Stomach (tissue), 4 donors: ENCODE measurements around the gene CCDC6.

Source experiments
- EP300 ChIP-seq: sonication (generic); formaldehyde crosslinking; IDR thresholded peaks from one replicate; pipeline ENCODE4 v1.6.1; 2017; ENCODE audit warnings: antibody characterized with exemption
- POLR2A ChIP-seq, 4 donors: fragments of 450-650 bp; IDR thresholded peaks; one replicate each; pipeline ENCODE4 v1.6.1; 2016; ENCODE audit warnings: antibody characterized with exemption in 4 of 4, control low read depth in 2 of 4, mild to moderate bottlenecking in 1 of 4, moderate library complexity in 1 of 4
- POLR2AphosphoS5 ChIP-seq, 3 donors: sonication (generic); formaldehyde crosslinking; IDR thresholded peaks; one replicate each; pipeline ENCODE4 v1.6.1; 2016; ENCODE audit warnings: antibody characterized with exemption in 3 of 3
- TF ChIP-seq, protein P1 (sequence below), 7 experiments: fragments of 450-650 bp in 4 of 7; fragments of 200-600 bp in 3 of 7; sonication (generic) in 3 of 7; IDR thresholded peaks; one replicate each; pipeline ENCODE4 v1.5.1; 2016 to 2019; ENCODE audit warnings: antibody characterized with exemption in 7 of 7, control low read depth in 2 of 7, mild to moderate bottlenecking in 1 of 7

GRCh38 chr10:59903871-59904270 is 2.5 kb downstream of the CCDC6 start:
- no peak for TF ChIP-seq POLR2A (IDR thresholded peaks at IDR 0.05)
- no peak for TF ChIP-seq POLR2AphosphoS5 (IDR thresholded peaks at IDR 0.05)
- TF ChIP-seq, protein P1, sequence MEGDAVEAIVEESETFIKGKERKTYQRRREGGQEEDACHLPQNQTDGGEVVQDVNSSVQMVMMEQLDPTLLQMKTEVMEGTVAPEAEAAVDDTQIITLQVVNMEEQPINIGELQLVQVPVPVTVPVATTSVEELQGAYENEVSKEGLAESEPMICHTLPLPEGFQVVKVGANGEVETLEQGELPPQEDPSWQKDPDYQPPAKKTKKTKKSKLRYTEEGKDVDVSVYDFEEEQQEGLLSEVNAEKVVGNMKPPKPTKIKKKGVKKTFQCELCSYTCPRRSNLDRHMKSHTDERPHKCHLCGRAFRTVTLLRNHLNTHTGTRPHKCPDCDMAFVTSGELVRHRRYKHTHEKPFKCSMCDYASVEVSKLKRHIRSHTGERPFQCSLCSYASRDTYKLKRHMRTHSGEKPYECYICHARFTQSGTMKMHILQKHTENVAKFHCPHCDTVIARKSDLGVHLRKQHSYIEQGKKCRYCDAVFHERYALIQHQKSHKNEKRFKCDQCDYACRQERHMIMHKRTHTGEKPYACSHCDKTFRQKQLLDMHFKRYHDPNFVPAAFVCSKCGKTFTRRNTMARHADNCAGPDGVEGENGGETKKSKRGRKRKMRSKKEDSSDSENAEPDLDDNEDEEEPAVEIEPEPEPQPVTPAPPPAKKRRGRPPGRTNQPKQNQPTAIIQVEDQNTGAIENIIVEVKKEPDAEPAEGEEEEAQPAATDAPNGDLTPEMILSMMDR (IDR thresholded peaks at IDR 0.05), result no peak
- no peak for TF ChIP-seq EP300
